OCI-LY7 (cell line): ENCODE data around the gene PEX11B.

Source experiments
- EZH2phosphoT487 ChIP-seq: fragments of 200-600 bp; sonication (generic); IDR thresholded peaks from 2 replicates; pipeline ENCODE4 v1.6.1; 2018; ENCODE audit warnings: low read depth, borderline replicate concordance, mild to moderate bottlenecking, mixed run types, antibody characterized with exemption, low read length, moderate library complexity, mixed read lengths
- TF ChIP-seq, protein P1 (sequence below): fragments of 200-600 bp; sonication (generic); conservative IDR thresholded peaks from 2 replicates; pipeline ENCODE4 v1.5.1; 2014; ENCODE audit warnings: mild to moderate bottlenecking, antibody characterized with exemption, low read length, moderate library complexity, mixed read lengths

DNA sequence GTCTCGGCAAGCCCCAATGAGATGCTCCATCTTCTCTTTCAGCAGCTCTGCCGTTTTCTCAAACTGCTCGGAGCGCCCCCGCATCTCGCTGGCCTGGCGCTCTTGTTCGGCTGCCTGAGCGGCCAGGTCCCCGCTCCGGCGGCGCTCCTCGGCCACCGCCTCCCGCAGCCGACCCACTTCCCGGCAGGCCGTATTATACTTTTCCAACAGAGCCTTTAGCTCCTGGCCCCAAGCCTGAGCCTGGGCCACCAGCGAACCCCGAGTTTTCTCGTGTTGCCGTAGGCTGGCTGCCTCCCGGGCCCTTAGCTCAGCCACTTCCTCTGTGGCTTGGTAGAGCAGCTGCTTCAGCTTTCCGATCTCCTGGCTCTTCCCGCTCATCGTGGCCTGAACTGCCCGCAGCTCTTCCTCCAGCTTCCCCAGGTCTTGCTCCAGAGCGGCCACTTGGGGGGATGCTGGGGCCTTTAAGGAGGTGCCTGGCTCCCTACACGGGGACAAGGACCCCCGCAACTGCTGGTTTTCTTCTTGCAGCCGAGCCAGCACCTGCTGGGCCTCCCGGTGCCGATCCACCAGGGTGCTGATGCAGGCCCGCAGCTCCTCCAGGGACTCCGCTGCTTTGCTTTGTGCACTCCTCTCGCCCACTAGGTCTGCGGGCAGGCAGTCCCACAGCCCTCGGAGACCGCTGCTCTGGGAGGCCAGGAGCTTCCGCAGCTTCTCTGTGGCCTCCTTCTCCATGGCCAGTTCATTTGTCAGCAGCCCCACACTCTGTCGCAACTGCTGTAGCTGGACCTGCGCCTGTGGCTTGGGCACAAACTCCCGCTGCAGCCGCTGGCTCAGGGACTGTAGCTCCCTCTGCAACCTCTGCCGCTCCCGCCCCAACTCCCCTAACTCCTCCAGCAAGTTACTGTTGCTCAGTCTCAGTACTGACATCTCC, 46.3 kb downstream of the PEX11B start:
- TF ChIP-seq, protein P1, sequence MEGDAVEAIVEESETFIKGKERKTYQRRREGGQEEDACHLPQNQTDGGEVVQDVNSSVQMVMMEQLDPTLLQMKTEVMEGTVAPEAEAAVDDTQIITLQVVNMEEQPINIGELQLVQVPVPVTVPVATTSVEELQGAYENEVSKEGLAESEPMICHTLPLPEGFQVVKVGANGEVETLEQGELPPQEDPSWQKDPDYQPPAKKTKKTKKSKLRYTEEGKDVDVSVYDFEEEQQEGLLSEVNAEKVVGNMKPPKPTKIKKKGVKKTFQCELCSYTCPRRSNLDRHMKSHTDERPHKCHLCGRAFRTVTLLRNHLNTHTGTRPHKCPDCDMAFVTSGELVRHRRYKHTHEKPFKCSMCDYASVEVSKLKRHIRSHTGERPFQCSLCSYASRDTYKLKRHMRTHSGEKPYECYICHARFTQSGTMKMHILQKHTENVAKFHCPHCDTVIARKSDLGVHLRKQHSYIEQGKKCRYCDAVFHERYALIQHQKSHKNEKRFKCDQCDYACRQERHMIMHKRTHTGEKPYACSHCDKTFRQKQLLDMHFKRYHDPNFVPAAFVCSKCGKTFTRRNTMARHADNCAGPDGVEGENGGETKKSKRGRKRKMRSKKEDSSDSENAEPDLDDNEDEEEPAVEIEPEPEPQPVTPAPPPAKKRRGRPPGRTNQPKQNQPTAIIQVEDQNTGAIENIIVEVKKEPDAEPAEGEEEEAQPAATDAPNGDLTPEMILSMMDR, result no peak
- TF ChIP-seq EZH2phosphoT487, result no peak
